NCI-H524 treated with DMSO at 0.1 percent for 48 hours (cell line): ENCODE results near the gene RARB.

Experiments
- DNase-seq: peaks from one replicate; lab custom pipeline; 2025; lab: John Stamatoyannopoulos, UW

Gene RARB

GRCh38 chr3:25554376-25554775 is 126.3 kb downstream of the RARB start:
- DNase-seq, result no peak

- no peak for DNase-seq
These were observed 127.8 kb downstream of the RARB start for GRCh38 chr3:25555695-25556437.

GRCh38 chr3:25556447-25556846 is 128.4 kb downstream of the RARB start:
- no peak for DNase-seq

- no peak for DNase-seq
These were observed 129.6 kb downstream of the RARB start for GRCh38 chr3:25557694-25558093.

- no peak for DNase-seq
These were observed 130.1 kb downstream of the RARB start for GRCh38 chr3:25558121-25558520.

- DNase-seq, result no peak
These were observed 130.7 kb downstream of the RARB start for GRCh38 chr3:25558796-25559195.

GRCh38 chr3:25563601-25564000 is 135.5 kb downstream of the RARB start:
- DNase-seq, result no peak

- no peak for DNase-seq
These were observed 136.0 kb downstream of the RARB start for GRCh38 chr3:25564075-25564474.

- no peak for DNase-seq
These were observed 137.7 kb downstream of the RARB start for GRCh38 chr3:25565807-25566206.

GRCh38 chr3:25566358-25566920 is 138.4 kb downstream of the RARB start:
- no peak for DNase-seq

- DNase-seq, result no peak
These were observed 139.3 kb downstream of the RARB start for GRCh38 chr3:25567388-25567787.

GRCh38 chr3:25567806-25568524 is 139.9 kb downstream of the RARB start:
- DNase-seq, result no peak

GRCh38 chr3:25568525-25569078 is 140.5 kb downstream of the RARB start:
- DNase-seq, result no peak

- DNase-seq, result no peak
These were observed 143.2 kb downstream of the RARB start for GRCh38 chr3:25571285-25571684.

GRCh38 chr3:25572336-25572735 is 144.3 kb downstream of the RARB start:
- no peak for DNase-seq

- DNase-seq, result no peak
These were observed 144.9 kb downstream of the RARB start for GRCh38 chr3:25572919-25573385.

- no peak for DNase-seq
These were observed 145.5 kb downstream of the RARB start for GRCh38 chr3:25573386-25574171.

GRCh38 chr3:25574172-25574765 is 146.2 kb downstream of the RARB start:
- DNase-seq, result no peak

GRCh38 chr3:25575001-25575400 is 146.9 kb downstream of the RARB start:
- no peak for DNase-seq

- no peak for DNase-seq
These were observed 148.1 kb downstream of the RARB start for GRCh38 chr3:25576146-25576545.

GRCh38 chr3:25576831-25577454 is 148.9 kb downstream of the RARB start:
- DNase-seq, result no peak
